GM18517 (cell line): ENCODE results near the gene HECTD4.

Source experiments
- ATAC-seq: cut with Tn5 transposase; IDR thresholded peaks from one replicate; pipeline ENCODE4 v1.9.1; 2021; ENCODE audit warnings: mild to moderate bottlenecking, moderate library complexity; ENCODE audit not compliant: unreplicated experiment

The HECTD4 gene

DNA sequence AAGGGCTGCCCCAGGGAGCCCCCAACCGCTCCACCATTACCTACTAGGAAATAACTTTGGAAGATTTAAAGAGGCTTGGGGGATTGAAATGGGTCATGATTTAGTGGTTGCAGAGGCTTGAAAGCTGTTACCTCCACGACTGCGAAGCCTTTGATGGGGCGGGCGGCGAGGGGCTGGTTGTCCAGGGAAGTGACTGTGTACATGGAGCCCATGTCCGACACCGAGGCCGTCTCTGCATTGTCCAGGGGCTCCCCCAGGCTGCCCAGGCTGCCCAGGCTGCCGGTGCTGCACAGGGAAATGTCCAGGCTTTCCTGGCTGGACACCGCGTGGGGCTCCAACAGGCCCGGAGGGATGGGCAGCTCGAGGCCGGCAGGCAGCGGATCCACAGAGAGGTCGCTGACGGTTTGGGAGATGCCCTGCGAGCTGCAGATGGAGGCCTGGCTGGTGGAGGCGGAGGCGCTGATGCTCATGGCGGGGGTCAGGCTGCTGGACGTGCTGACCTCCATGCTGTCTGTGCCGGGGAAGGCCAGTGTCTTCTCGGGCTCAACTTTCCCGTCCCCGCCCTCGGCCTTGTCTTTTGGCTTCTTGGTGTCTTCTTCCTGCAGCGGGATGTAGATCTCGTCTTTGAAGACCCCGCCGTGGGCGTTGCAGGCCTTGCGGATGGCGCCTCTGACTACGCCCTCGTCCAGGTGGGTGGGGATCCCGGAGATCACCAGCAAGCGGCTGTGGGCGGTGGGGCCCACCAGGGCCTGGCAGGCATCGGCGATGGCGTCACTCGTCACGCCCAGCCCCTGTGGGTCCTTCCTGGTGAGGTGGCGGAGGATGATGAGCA, 198.0 kb downstream of the HECTD4 start:
- no peak for ATAC-seq

DNA sequence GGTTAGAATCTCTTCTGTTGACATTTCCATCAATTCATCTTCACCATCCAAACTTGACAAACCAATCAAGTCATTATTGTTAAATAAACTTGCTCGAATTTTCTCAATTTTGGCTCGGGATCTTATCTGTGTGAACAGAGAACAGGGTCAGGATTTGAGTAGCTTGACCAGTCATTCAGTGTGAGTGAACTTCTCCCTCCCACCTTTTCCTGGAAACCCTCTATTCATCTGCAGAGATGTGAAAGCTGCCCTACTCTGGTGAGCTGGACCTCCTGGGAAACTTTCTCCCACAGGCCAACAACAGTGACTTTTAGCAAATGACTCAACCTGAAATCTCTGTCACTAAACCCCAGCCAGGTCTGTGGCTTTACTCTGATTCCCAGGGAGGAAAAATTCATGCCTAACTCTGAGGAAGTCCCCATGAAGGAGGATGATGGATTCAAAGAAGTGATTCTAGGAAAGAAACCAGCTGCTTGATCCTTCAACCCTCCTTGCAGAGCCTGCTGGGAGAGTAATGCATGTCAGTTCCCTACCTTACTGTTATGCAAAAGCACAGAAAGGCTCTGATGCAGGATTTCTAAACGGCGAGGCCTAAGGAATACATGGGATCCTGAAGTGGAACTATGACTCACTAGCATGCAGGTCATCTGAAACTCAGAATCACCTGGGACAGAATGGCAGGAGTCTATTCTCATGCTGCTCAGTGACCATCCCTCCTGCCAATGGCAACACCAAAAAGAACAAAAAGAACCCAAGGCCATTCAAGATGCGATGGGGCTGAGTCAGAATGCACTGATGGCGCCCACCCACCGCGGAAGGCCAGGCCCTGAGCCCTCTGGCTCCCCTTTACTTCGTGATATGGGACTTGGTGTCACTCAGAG, 198.8 kb downstream of the HECTD4 start:
- no peak for ATAC-seq

DNA sequence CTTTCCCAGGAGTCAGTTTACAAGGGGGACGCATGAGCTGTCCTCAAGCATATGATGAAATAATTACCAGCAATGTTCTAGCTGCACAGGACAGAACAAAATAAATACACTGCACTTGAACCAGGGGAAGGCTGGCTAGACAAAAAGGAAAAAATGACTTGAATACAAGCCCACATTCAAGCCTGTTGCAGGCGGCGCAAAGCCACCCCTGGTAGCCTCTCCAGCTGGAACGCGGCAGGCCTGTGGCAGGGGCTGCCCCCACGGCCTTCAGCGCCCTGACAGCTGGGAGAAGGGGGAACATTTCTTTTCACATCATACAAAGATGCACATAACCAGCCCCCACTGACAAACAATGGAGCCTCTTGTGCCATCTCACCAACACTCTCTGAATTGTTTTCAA, 199.7 kb downstream of the HECTD4 start:
- ATAC-seq, result no peak

DNA sequence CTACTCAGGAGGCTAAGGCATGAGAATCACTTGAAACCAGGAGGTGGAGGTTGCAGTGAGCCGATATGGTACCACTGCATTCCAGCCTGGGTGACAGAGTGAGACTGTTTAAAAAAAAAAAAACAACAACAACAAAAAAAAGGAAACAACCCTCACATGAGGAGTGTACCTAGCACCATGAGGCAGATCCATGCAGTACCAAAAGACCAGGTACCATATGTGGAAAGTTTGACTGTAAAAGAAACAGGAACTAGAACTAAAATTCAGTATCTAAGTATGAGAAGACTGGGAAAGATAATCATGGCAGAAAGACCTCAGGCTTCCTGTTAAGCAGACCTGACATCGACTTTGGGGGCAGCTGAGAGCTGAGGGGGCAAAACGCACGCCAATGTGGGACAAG, 201.8 kb downstream of the HECTD4 start:
- ATAC-seq, result no peak

DNA sequence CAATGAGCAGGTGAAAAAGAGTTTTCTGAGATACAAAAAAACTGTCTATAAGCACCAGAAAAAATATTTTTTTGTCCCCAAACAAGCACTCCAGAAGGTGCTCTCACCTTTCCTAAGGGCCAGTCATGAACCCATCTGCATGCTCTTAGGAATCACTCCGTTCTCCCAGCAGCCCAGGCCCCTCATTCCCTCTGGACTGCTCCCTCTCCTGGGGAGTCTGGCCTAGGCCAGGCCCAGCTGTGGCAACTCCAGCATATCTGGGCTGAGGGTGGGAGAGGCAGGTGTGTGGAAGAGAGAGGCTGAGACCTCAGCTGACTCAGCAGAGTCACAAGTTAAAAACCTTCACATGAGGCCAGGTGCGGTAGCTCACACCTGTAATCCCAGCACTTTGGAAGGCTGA, 202.3 kb downstream of the HECTD4 start:
- no peak for ATAC-seq

DNA sequence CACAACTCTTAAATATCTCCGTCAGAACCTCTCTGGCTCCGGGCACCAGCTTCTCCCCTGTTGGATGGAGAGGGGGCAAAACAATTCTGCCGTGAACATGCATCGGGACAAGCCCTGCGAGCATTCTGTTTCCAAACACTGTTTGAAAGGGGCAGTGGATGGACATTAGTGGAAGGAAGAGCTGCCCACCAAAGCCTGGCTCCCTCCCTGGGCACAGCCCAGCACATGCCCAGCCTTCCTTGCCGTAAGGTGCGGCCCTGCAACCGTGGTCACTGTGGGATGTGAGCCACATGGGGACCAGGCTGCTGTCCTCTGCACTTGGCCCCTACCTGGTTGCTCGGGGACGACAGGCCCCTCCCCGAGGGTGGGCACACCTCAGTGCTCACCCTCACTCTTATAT, 202.9 kb downstream of the HECTD4 start:
- ATAC-seq, result no peak

DNA sequence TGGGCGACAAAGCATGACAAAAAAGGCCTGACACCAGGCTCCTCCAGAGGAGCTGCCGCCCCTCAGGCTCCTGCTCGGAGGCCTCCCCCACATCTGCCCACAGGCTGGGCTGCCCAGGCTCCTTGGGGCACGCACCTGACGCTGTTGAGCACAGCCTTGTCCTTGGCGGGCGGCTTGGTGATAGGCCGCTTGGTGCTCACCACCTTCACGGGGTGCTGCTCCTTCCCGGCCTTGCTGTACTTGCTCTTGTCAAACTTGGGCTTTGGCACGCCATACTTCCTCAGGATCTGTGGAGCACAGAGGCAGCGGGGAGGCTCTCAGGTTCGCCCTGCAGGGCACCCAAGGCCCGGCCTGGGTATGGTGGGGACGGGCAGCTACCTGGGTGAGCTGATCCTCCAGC, 203.4 kb downstream of the HECTD4 start:
- no peak for ATAC-seq

DNA sequence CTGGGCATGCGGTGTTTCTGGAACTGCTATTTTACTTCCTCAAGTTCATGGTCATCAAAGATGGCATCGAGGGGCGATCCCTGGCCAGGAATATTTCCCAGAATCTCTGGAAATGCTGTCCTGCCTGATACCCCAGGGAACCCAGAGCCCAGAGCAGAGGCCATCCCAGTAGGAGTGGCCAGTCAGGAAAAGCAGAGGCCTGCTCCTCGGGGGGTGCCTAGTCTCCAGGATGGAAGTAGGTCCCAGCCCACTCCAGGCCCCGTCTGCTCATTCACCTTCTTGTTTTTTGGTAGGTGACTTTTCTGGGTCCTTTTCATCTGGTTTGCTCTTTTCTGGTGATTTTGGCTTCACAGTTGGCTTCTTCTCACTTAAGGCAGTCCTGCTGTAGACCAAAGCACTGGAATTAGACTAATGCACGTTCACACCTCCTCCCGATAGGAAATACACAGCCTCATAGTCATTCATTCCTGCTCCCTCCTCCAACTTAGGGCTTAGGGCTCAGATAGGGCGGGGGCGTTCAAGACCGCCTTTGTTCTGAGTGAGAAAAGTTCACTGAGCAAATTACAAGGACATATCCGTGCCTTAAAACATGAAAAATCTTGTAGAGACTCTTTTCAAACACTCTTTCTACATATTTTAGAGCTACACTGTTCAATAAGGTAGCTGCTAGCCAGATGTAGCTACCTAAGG, 205.8 kb downstream of the HECTD4 start:
- ATAC-seq, result no peak

DNA sequence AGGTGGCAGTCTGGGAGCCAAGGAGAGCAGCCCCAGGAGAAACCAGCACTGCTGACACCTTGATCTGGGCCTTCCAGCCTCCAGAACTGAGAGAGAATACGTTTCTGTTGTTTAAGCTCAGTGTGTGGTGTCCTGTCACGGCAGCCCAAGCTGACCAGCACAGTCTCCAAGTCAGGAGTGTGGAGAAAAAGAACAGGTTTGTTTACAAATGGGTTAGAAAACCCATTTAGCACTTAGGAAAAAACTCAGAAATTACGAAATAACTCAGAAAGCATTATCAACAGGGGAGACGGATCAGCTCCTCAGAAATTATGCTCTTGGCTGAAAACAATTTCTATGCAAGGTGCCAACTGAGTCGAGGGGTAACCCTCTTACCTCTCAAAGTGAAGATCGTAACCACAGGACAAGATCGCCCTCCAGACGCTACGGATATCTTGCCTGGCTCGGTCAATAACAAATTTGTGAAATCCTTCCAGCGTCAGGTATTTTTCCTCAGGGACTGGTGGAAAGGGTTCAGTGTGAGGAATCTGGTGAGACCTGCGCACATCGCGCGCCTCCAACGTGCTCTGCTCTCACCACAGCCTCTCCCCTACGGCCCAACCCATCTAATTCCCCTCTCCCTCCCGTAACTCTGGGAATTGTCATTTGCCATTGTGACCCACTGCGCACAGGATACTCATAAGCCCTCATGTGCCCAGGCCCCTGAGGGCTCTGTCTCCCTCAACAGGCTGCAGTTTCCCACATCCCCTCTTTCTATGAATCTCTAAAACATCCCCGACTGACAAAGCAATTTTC, 206.7 kb downstream of the HECTD4 start:
- ATAC-seq, result no peak

DNA sequence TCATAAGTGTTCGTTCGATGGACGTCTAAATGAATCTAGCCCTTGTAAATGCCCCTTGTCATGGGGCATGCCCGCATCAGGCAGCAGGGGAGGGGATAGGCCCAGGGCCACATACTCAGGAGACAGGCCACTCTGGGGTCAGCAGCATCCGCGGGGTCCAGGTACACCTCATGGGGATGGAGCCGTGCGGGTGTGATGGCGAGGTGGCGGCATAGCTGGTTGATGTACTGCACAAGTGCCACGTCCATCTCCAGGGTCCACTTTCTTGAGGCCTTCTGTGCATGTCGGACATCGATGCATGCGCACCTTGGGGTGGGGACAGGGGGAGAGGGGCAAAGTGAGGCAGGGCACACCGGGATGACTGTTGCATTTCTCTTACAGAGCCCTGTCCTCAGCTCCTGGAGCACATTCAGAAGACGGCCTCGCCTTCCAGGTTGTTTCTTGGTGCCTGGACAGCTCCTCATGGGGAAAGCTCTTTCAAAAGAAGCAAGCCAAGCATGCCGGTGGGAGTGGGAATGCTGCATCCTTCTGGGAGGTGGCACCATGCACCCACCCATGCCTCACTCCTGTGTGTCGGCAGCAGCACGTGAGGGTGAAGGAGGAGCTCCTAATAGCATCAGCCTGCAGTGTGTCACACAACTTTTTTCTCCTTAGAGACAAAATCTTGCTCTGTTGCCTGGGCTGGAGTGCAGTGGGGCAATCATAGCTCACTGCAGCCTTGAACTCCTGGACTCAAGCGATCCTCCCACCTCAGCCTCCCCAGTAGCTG, 209.5 kb downstream of the HECTD4 start:
- ATAC-seq, result no peak

DNA sequence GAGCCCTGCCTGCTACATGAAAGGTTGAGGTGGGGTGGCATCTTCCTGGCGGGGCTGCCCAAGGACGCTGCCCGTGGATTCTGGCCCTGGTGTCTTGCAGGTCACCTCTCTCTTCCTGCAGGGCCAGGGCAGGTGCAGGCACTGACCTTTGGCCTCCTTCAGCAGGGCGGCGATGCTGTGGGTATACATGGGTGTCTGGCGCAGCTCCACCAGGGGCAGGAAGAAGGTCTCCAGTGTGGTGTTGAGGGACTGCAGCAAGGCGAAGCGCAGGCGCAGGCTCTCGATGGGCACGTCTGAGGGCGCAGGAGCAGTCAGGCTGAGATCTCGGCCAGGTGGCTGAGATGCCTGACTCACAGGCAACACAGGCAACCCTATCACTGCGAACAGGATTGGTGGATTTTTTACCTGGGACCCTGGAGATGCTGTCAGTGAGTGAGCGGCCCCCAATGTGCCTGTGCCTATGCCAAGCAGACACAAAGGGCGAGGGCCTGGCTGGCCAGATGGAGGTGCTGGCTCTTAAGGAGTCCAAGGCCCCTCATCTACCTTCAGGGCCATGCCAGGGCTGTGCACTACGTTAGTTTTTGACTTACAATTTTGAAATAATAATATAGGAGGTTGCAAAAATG, 211.1 kb downstream of the HECTD4 start:
- no peak for ATAC-seq

DNA sequence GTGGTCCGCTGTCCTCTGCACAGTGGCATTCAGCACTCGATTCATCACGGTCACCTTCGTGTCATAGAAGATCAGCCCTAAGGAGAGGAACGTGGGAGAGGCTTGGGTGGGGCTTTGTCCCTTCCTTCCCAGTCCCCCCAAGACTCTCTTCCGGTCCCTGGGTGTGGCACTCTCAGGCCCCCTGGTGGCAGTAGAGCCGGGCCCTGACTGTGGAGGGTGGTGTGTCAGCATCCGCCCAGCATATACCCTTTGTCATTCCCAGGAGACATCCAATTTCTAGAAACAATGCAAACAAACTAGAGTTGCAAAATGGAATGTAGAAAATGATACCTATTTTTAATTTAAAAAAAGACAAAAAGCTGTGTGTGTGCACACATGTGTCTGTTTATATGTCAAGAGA, 211.9 kb downstream of the HECTD4 start:
- ATAC-seq, result no peak

DNA sequence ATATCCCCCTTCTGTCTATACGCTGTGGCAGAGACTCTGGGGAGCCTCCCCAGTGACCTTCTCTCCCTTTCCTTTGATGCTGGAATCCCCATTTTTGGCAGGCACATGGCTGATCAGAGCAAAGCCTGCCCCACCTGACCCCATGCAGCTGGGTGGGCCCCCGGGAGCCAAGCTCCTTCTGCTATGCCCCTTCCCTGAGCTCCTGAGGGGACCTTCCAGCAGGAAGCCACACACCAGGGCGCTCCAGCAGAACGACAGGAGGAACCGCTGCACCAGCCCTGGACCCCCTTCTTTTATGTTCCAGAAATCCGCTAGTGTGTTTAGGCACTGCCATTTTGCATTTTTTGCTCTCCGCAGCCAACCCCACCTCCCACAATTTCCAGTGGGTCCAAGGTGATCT, 212.3 kb downstream of the HECTD4 start:
- ATAC-seq, result no peak

DNA sequence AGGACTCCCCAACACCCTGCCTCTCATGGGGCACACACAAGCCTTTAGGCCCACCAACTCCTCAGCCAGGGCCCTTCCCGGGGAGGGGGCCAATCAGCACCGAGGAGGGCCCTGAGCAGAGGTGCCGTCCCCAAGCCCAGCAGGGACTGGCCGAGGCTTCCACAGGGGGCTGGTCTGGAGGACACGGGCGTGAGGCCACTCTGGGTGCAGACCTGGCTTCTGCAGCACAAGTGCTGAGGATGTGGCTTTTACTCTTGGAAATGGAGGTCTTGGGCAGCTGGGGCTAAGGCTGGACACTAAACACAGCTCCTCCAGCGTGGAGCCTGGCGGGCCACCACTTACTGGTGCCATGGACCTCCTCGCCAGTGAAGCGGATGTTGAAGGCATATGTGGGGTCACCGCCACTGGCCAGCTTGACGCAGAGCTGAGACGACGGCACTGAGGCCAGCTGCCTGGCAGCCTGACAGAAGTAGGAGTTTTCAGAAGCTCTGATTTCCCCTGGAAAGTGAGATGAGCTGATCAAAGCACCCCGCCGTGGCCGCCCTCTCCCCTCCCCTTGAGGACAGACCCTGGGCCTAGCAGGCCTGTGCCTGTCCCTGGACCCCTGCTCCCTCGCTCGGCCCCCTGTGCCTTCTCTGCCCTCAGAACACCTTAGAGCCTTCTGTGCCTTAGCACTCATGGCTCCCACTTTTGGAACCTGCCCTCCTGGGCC, 212.9 kb downstream of the HECTD4 start:
- no peak for ATAC-seq

DNA sequence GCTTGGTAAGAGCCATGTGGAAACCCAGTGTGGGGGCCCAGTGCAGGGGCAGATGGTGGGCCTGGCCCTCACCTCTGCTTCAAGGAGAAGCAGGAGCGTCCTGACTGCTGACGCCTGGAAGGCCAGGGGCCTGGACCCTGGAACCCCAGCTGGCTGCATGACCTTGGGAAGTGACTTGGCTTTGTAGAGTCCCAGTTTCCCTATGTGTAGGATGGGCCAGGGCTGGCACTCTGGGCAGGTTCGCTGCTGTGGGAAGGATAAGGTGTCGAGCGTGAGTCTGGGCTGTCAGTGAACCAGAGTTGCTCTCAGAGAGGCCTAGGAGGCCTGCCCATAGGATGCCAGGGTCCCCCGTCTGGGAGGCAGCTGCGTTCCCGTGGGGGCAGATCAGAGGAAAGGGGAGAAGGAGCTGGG, 213.7 kb downstream of the HECTD4 start:
- ATAC-seq, result no peak

DNA sequence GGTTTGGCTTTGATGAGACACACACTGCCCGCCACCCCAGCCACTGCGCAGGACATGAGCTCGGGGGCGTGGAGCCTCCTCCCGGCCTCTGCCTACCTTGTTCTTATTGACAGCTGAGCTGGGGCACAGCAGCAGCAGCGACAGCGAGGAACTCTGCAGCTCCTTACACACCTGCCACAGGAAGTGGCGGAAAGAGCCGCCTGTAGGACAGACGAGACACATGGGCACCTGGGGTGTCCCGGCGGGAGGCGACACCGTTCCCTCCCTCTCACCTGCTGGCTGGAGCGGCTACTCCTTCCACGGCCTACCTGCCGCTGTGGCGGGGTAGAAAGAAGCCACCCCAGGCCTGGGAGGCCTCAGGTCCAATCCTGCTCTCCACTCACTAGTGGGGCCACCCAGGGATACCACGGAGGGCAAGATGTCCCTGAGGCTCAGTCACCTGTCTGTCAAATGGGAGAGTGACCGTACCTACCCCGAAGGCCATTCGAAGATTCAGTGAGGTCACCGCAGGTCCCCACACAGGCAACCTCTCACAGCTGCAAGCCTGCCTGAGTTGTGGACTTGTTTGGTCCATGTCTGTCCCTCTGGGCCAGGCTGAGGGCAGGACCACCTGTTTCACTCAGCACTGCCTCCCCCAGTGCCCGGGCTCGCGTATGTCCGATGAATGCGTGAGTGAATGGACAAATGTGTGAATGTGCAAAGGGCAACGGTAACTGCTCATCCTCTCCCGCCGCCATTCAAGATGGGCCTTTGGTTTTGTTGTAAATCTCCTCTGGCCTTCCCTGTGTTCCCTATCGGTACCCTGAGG, 214.3 kb downstream of the HECTD4 start:
- ATAC-seq, result no peak

DNA sequence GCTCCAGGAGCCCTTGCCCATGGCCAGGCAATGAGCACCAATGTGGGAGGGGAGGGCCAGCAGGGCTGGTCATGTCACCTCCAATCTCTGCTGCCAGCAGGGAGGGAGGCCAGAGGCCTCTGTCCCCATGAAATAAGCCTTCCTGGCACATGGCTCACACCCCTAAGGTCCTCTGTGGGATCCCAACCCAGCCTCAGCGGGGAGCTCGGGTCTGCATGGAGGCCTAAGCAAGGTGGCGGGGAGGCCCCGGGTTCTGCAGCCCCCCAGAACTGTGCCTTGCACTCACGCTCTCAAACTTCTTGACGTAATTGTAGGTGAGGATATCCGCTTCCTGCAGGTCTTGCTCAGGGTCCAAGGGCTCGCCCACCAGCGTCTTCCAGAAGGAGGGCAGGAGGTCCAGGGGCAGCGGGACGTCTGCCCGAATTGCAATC, 215.2 kb downstream of the HECTD4 start:
- ATAC-seq, result no peak
